ENCODE data around the gene IGLL5.

Gene IGLL5

GRCh38 chr22:22907551-22908494 is 20.2 kb downstream of the IGLL5 start:
- no peak for TF ChIP-seq CTCF (IDR thresholded peaks at IDR 0.05)
- H3K27me3 ChIP-seq (ENCODE audit: control insufficient read depth, insufficient read depth, low read length): no peaks in the 10 kb centered on the region
- H3K9ac ChIP-seq: no peak overlapping the region
- no peaks in the 10 kb centered on the region for H3K4me1 ChIP-seq
- no peaks in the 10 kb centered on the region for H3K36me3 ChIP-seq (ENCODE audit: control insufficient read depth, insufficient read depth, low read length)
- no peak overlapping the region for H3K4me2 ChIP-seq (ENCODE audit: low read length)
- no peak overlapping the region for H2AFZ ChIP-seq
- H3K79me2 ChIP-seq: no peaks in the 10 kb centered on the region
- H3K27ac ChIP-seq: no peak overlapping the region
- H3K9me3 ChIP-seq (ENCODE audit: control insufficient read depth, low read length): no peaks in the 10 kb centered on the region
- H3K4me3 ChIP-seq (ENCODE audit: low read depth, low read length): no peak overlapping the region

- Histone ChIP-seq H3K9me3 (ENCODE audit: control insufficient read depth, low read length) (no peaks in the 10 kb centered on the region), H3K4me3 (ENCODE audit: low read depth, low read length) (no peak overlapping the region), H3K9ac (no peak overlapping the region), H3K27ac (no peak overlapping the region), H3K4me2 (ENCODE audit: low read length) (no peak overlapping the region), H2AFZ (no peak overlapping the region), H3K27me3 (ENCODE audit: control insufficient read depth, insufficient read depth, low read length) (no peaks in the 10 kb centered on the region), H3K4me1 (no peaks in the 10 kb centered on the region), H3K79me2 (no peaks in the 10 kb centered on the region), H3K36me3 (ENCODE audit: control insufficient read depth, insufficient read depth, low read length) (no peaks in the 10 kb centered on the region)
- TF ChIP-seq CTCF (IDR thresholded peaks at IDR 0.05): no peak
Observed at GRCh38 chr22:22908495-22908861, 20.9 kb downstream of the IGLL5 start.

- Histone ChIP-seq H3K27ac (no peak overlapping the region), H3K4me3 (ENCODE audit: low read depth, low read length) (no peak overlapping the region), H3K79me2 (no peaks in the 10 kb centered on the region), H3K9me3 (ENCODE audit: control insufficient read depth, low read length) (no peaks in the 10 kb centered on the region), H3K4me2 (ENCODE audit: low read length) (no peak overlapping the region), H3K4me1 (no peaks in the 10 kb centered on the region), H3K27me3 (ENCODE audit: control insufficient read depth, insufficient read depth, low read length) (no peaks in the 10 kb centered on the region), H3K9ac (no peak overlapping the region), H3K36me3 (ENCODE audit: control insufficient read depth, insufficient read depth, low read length) (no peaks in the 10 kb centered on the region), H2AFZ (no peak overlapping the region)
- TF ChIP-seq CTCF (IDR thresholded peaks at IDR 0.05): no peak
Observed at GRCh38 chr22:22908941-22909604, 21.5 kb downstream of the IGLL5 start.

GRCh38 chr22:22909605-22910271 is 22.1 kb downstream of the IGLL5 start:
- no peak overlapping the region for H3K4me2 ChIP-seq (ENCODE audit: low read length)
- H3K9ac ChIP-seq: no peak overlapping the region
- H2AFZ ChIP-seq: no peak overlapping the region
- H3K27ac ChIP-seq: no peak overlapping the region
- H3K4me1 ChIP-seq: no peaks in the 10 kb centered on the region
- no peaks in the 10 kb centered on the region for H3K79me2 ChIP-seq
- H3K4me3 ChIP-seq (ENCODE audit: low read depth, low read length): no peak overlapping the region
- H3K9me3 ChIP-seq (ENCODE audit: control insufficient read depth, low read length): no peaks in the 10 kb centered on the region
- TF ChIP-seq CTCF (IDR thresholded peaks at IDR 0.05): no peak
- H3K27me3 ChIP-seq (ENCODE audit: control insufficient read depth, insufficient read depth, low read length): no peaks in the 10 kb centered on the region
- H3K36me3 ChIP-seq (ENCODE audit: control insufficient read depth, insufficient read depth, low read length): no peaks in the 10 kb centered on the region

Data from parathyroid adenoma (tissue), 2 donors.